ENCODE measurements around the gene MYL11. TPM values are rescaled to one million over a fixed set of nuclear protein-coding genes. Genes with fewer than 3 reads are reported as not detected.

The MYL11 gene
- total and polyA plus RNA-seq, 12 donors: 1.1 to 2.9 (median 2.7) TPM; not detected in 9

DNA sequence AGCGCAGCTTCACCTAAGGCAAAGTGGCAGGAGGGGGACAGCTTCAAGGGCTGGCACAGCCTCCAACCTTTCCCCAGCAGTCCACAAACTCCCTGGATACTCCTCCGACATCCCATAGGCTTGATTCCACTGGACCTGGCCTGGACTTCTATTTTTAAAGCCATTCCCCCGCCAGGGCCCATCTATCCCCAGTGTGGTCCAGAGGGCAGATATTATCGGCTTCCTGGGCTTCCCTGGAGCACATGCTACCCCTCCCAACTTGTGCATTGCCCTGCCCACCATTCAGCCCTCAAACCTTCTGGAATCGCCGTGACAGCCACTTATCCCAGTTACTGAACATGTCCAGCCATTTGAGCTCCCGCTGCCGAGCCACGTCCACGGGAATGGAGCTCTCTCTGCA is 9.4 kb upstream of the MYL11 start:
- 75 to 83% (median 83%) methylated on average over 4 to 10 of the region's 10 CpGs for WGBS, 4 donors
- H3K9me3 ChIP-seq (replicated peaks in 1 of 3): no peaks in the 10 kb centered on the region
- no peaks in the 10 kb centered on the region for H3K27me3 ChIP-seq
- H3K27ac ChIP-seq: no peak overlapping the region
- H3K36me3 ChIP-seq (replicated peaks in 1 of 2): peaks cover 0 to 44% of the 10 kb centered on the region in 2 donors
- peaks cover 20 to 33% of the 10 kb centered on the region in 2 donors for H3K4me1 ChIP-seq (replicated peaks in 1 of 2)
- TF ChIP-seq POLR2A (IDR thresholded peaks at IDR 0.05): no peak
- TF ChIP-seq, protein P1, sequence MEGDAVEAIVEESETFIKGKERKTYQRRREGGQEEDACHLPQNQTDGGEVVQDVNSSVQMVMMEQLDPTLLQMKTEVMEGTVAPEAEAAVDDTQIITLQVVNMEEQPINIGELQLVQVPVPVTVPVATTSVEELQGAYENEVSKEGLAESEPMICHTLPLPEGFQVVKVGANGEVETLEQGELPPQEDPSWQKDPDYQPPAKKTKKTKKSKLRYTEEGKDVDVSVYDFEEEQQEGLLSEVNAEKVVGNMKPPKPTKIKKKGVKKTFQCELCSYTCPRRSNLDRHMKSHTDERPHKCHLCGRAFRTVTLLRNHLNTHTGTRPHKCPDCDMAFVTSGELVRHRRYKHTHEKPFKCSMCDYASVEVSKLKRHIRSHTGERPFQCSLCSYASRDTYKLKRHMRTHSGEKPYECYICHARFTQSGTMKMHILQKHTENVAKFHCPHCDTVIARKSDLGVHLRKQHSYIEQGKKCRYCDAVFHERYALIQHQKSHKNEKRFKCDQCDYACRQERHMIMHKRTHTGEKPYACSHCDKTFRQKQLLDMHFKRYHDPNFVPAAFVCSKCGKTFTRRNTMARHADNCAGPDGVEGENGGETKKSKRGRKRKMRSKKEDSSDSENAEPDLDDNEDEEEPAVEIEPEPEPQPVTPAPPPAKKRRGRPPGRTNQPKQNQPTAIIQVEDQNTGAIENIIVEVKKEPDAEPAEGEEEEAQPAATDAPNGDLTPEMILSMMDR (IDR thresholded peaks at IDR 0.05): no peak
- no peak for DNase-seq
- no peak overlapping the region for H3K4me3 ChIP-seq
- intact Hi-C loops (cut with DNase I): no loop called here

DNA sequence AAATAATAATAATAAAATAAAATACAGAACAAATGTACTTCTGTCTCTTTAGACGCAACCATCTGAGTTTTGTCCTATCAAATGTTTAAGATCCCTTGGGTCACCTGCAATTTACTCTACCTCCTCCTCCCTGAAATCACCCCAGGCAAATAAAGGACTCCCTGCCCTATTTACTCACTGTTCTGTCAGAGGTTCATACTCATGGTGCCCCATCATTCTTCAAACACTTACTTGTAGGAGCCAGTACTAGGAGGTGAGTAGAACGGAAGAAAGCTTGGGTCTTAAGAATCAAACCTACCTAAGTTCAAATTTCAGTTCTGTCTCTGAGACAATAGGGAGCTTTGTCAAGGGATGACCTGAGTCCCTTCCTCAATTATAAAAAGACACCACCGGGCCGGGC is 8.1 kb upstream of the MYL11 start:
- H3K4me1 ChIP-seq (replicated peaks in 1 of 2): peaks cover 23 to 38% of the 10 kb centered on the region in 2 donors
- H3K9me3 ChIP-seq (replicated peaks in 1 of 3): no peaks in the 10 kb centered on the region
- TF ChIP-seq, protein P1 (IDR thresholded peaks at IDR 0.05): no peak
- no peak for TF ChIP-seq POLR2A (IDR thresholded peaks at IDR 0.05)
- no peak for DNase-seq
- intact Hi-C loops (cut with DNase I): no loop called here
- no peaks in the 10 kb centered on the region for H3K27me3 ChIP-seq
- H3K4me3 ChIP-seq: no peak overlapping the region
- 83 to 97% (median 89%) methylated on average over 4 of the region's 4 CpGs for whole genome bisulfite sequencing, 4 donors
- no peak overlapping the region for H3K27ac ChIP-seq
- H3K36me3 ChIP-seq (replicated peaks in 1 of 2): peaks cover 0 to 40% of the 10 kb centered on the region in 2 donors

DNA sequence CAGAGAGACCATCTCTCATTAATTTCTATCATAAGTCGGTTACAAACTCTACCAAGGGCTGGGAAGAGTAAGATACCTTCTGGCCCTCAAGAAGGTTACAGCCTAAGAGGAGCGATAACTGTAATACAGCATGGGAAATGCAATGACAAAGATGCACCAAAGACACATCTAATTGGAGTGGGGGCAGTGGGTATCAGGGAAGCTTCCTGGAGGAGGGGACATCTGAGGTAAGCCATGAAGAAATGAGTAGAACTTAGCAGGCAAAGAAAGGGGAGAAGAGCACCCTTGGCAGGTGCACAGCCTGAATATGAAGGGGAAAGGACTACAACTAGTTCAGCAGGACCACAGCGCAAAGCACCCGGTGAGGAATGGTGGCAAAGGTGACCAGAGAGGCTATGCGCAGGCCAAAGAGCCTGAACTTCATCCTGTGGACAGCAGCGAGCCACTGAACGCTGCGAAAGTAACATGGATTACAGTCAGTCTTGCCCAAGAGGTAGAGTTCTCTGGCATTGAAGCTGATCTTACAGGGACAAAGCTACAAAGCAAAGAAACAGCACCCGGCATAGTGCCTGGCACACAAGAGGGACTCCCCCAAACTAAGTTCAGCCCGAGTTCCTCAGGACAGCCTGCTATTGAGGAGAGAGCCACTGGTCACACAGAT is 7.1 kb upstream of the MYL11 start:
- H3K9me3 ChIP-seq (replicated peaks in 1 of 3): no peaks in the 10 kb centered on the region
- intact Hi-C loops (cut with DNase I): no loop called here
- H3K4me1 ChIP-seq (replicated peaks in 1 of 2): peaks cover 23 to 39% of the 10 kb centered on the region in 2 donors
- H3K36me3 ChIP-seq (replicated peaks in 1 of 2): peaks cover 0 to 36% of the 10 kb centered on the region in 2 donors
- TF ChIP-seq, protein P1 (IDR thresholded peaks at IDR 0.05): no peak
- TF ChIP-seq POLR2A (IDR thresholded peaks at IDR 0.05): no peak
- H3K4me3 ChIP-seq: peak overlapping the region in 1 of 4 donors; percentile 98
- no peaks in the 10 kb centered on the region for H3K27me3 ChIP-seq
- DNase-seq: peak in 1 of 7 donors; percentile 31
- H3K27ac ChIP-seq: peak overlapping the region in 2 of 5 donors; percentile 80 to 98
- 46 to 70% (median 62%) methylated on average over 9 to 10 of the region's 10 CpGs for WGBS, 4 donors

DNA sequence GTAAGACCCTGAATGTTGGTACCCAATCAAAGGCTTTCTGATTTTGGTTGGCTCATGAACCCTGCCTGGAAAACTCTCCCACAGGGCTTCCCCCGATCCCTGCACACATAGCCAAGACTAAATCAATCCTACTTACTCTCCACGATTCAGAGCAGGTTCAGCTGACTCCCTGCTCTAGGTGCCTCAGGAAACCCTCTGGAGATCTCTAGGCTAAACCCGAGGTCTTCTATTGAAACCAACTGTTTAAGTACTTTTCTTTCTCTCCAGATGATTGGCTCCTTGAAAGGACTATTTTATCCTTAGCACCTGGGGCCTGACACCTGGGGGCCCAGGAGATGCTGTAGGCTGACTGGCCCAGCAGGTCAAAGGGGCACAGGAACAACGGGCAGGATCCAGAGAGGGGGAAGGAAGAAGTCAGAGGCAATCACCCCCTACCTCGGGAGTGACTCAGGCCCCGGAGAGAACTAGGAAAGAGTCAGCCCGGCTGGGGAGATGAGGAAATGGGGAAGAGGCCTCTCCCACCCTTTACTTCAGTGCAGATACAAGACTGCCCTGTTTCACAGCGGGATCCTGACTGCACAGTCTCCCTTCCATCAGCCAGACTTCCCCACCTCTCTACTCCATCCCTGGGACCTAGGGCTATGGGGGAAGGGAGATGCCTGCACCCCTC is 6.3 kb upstream of the MYL11 start:
- peak in 4 of 7 donors; percentile 53 to 65 (median 62) for DNase-seq
- H3K27ac ChIP-seq: peak overlapping the region in 3 of 5 donors; percentile 10 to 98 (median 80)
- H3K4me1 ChIP-seq (replicated peaks in 1 of 2): peaks cover 23 to 39% of the 10 kb centered on the region in 2 donors
- WGBS, 4 donors: 4 to 8% (median 6%) methylated on average over 7 to 8 of the region's 8 CpGs
- peaks cover 0 to 29% of the 10 kb centered on the region in 2 donors for H3K36me3 ChIP-seq (replicated peaks in 1 of 2)
- no peaks in the 10 kb centered on the region for H3K27me3 ChIP-seq
- intact Hi-C loops (cut with DNase I): no loop called here
- peak overlapping the region in 2 of 4 donors; percentile 86 to 98 for H3K4me3 ChIP-seq
- H3K9me3 ChIP-seq (replicated peaks in 1 of 3): no peaks in the 10 kb centered on the region
- TF ChIP-seq, protein P1 (IDR thresholded peaks at IDR 0.05): no peak
- TF ChIP-seq POLR2A (IDR thresholded peaks at IDR 0.05): peak in 1 of 2 donors; percentile 36

Measured in adrenal gland (tissue), 12 donors.